GM19438 (cell line): Measurements from ENCODE around the gene HCK.

Experiments
- ATAC-seq: cut with Tn5 transposase; IDR thresholded peaks from one replicate; pipeline ENCODE4 v1.9.1; 2021; ENCODE audit warnings: low read depth; ENCODE audit not compliant: unreplicated experiment

Gene HCK

DNA sequence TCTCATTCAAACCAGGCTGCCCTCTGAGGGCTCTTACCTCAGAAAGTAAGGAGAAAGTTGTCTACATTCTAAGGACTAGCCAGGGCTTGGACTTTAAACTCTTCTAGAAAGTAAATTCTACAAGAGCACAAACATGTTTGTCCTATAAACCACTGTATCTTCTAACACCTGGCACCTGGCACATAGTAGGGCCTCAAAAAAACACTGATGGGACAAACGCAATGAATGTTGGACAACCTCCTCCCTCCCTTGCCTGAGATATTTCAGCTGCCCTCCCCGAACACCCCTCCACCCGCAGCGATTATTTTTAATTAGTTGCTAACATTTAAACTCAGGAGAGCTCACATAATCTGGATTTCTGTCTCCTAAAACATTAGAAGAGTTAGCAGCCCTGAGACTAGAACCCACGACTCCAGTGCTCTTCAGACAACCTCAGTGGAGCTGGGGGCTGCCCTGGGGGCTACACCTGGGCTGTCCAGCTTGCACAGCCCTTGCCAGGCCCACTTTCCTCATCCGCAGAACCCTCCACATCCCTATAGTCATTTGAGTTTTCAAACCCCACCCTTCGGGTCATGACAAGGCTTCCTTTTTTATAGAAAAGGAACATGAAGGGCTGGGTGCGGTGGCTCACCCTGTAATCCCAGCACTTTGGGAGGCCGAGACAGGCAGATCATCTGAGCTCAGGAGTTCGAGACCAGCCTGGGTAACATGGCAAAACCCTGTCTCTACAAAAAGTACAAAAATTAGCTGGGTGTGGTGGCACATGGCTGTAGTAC is 4.9 kb downstream of the HCK start:
- ATAC-seq: no peak

DNA sequence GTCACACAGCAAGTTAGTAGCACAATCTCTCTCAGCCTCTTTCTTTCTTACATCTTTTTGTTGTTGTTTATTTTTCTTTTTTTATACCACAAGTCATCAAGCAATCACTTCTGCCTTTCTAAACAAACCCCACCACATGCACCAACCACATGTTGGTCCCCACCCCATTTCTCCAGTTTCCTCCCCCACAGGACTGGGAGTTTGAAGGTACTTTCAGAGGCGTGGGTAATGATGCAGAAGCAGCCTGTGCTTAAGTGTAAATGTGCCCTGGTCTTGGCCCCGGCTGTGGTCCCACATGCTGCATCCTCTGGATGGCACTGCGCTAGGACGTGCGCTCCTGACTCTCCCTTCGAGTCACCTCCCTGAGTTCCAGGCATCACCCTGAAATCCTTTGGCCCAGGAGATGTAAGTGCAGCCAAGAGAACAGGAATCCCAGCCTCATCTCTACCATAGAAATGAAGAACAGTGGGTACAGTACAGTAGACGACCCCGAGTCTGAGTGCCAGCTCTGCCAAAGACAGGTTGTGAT is 5.7 kb downstream of the HCK start:
- no peak for ATAC-seq

DNA sequence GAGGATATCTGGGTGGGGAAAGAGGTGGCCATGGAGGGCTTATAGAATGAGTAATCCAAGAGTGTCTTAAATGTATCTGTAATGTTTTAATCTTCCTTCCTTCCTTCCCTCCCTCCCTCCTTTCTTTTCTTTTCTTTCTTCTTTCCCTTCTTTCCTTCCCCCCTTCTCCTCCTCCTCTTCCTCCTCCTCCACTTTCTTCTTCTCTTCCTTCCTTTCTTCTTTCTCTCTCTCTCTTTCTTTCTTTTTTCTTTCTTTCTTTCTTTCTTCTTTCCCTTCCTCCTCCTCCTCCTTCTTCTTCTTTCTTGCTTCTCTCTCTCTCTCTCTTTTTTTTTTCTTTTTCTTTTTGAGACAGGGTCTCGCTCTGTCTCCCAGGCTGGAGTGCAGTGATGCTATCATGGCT is 7.1 kb downstream of the HCK start:
- ATAC-seq: no peak

DNA sequence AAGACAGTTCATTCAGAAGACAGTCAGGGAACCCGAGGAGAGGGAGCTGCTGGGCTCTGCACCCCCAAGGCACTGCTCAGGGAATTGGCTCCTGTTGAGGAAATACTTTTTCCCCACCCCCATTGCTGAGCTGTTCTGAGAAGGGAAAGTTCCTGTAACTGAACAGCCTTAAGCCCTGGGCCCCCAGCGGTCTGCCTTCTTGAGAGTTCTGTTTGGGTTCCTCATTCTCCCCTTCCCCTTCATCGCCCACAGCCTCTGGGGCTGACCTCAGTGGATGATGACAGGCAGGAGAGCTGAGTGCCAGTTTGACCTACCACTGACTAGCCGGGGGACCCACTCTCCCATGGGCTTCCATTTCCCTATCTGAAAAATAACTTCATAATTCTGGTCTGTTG is 10.7 kb downstream of the HCK start:
- ATAC-seq: no peak

DNA sequence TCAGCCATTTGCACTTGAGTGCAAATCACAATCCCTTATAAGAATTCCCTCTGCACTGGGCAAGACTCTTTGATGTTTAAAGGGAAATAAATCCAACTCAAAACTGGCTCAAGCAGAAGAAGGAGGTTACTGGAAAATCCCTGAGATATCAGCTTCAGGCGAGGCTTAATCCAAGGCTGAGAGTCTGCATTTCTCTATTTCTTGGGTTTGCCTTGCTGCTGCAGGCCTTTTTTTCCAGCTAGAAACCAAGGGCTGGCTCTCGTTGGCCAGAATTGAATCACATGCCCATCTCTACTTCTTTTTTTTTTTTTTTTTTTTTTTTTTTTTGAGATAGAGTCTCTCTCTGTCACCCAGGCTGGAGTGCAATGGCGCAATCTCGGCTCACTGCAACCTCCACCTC is 11.7 kb downstream of the HCK start:
- ATAC-seq: no peak

DNA sequence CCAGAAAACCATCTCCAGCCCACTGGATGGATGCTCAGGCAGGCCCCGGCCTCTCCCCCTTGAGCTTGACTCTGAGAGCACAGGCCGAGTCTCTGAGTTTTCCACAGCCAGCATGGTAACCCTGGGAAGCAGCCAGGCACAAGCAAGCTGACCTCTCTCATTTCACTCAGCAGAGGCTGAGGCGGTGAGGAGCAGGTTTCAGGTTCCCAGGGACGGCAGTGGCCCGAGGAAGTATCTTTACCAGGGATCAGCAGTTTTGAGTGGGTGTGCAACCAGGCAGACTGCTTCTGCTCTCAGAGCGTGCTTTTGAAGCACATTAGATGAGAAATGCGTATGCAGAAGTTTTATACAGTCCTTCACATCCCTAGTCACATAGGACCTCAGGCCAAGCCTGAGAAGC is 12.6 kb downstream of the HCK start:
- ATAC-seq: no peak

DNA sequence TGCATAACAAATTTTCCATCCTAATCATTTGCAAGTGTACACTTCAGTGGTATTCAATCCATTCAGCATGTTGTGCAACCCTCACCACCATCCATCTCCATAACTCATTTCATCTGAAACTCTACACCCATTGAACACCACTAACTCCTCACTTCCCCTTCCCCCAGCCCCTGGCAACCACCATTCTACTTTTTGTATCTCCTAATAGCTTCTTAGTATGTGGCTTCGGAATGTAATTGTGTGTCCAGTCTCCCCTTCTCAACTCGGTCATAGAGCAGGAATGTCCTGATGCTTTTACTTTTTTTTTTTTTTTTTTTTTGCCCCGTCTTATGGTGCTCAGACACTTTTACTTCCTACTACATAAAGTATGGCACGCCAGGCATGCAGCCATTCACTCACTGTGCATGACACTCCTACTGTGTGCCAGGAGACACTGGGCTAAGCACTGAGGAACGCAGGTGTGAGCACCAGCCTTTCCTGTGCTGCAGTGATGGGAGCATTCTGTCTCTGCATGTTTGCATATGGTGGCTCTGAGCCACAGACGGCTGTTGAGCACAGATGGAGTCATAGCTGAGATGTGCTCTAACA is 15.3 kb downstream of the HCK start:
- ATAC-seq: no peak

DNA sequence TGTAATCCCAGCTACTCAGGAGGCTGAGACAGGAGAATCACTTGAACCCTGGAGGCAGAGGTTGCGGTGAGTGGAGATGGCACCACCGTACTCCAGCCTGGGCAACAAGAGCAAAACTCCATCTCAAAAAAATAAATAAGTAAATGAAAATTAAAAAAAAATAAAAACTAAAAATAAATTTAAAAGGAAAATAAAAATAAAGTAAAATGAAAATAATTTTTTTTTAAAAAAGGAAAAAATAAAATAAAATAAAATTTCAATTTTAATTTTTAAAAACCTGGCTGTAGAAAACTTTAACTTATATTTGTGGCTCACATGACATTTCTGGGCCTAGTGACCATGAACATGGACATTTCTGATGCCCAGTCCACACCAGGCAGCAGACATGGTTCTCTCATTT is 16.1 kb downstream of the HCK start:
- ATAC-seq: no peak

DNA sequence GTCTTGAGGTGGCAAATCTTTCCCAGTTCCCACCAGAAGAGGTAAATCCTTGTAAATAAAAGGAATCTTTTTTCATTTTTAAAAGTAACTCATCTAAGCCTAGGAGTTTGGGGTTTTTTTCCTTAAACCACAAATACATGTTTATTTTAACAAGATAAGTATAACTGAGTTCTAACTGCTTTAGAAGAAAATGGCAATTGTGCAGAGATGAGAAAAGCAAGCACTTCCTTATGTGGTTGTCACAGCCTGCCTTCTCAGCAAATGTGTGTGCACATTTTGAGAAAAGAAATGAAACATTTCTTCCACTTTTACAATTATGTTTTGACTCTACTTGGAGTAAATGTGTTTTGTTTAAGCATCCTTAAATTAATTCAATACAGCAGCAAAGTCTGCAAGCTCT is 17.7 kb downstream of the HCK start:
- no peak for ATAC-seq

DNA sequence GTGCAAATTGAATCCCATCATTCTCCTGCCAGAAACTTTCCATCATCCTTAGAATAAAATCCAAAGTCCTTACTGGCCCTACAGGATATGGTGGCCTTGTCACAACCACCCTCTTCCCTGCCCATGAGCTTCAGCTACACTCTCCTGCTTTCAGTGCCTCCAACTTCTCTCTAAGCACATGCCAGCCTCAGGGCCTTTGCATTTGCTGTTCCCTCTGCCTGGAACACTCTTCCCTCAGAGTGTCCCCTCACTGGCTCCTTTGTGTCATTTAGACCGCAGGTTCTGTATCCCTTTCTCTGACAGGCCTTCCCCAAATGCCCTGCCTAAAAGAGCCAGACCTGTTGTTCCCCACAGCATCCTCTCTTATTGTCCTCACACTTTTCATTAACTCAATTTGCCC is 18.2 kb downstream of the HCK start:
- no peak for ATAC-seq

DNA sequence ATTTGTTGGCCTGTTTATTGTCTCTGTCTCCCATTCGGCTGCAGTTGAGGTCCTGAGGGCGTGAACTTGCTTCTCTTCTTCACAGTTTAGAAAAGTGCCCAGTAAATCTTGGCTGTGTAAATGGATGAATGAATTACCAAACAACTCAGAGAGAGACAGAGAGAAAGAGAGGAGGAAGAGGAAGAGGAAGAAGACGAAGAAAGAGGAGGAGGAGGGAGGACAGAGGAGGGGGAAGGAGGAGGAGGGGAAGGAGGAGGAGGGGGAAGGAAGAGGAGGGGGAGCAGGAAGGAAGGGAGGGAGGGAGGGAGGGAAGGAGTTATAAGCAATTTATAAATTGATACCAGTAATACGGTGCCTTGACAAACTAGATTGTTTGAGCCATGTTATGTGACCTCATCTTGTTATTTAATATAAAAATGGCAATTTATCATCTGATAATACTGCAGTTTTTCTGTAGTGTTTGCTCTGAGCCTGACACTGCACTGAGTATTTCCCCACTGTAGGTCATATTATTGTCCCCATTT is 18.7 kb downstream of the HCK start:
- ATAC-seq: no peak

DNA sequence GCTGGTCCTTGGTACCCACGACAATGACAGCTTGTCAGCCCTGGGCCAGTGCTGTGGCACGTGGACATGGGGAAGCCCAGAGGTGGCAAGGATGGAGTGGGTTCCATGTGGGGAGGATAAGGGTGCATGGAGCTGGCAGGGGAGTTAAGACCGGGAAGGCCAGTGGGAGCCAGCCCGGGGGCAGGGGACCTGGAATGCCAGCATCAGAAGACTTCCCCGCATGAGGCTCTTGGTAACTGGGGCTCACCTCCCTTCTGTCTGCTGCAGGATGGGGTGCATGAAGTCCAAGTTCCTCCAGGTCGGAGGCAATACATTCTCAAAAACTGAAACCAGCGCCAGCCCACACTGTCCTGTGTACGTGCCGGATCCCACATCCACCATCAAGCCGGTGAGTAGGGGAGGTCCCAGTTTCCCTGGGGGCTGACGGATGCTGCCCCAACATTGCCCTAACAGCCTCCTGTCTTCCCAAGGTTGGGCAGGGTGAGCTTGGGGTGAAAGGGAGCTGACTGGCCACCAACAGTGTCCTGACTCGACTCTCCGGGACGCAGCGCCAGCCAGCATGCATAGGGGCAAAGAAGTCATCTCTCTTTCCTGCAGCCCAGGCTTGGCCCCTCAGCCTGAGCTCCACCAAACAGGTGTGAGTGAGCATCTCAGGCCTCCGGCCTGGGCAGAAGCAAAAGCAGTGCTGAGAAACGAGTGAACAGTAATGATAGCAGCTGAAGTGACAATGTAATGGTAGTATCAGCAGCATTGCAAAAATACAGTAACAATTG is 19.5 kb downstream of the HCK start:
- no peak for ATAC-seq

DNA sequence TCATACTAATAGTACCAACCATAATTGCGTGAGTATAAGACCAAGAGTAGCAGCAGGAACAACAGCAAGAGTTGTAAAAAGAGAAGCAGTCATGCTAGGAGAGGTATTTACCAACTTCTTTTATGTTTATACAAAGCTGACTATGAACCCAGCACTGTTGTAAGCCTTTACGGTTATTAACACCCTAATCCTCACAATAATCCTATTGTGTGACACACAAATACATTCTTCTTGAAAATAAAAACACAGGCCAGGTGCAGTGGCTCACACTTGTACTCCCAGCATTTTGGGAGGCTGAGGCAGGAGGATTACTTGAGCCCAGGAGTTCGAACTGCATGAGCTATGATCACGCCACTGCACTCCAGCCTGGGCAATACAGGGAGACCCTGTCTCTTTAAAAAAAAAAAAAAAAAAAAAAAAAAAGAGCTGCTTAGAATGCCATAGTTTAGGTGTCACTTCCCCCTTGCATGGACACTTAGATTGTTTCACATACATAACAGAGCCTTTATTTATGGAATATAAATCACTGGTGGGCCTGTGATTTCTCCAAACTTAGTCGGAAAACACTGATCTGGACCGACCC is 20.2 kb downstream of the HCK start:
- ATAC-seq: no peak

DNA sequence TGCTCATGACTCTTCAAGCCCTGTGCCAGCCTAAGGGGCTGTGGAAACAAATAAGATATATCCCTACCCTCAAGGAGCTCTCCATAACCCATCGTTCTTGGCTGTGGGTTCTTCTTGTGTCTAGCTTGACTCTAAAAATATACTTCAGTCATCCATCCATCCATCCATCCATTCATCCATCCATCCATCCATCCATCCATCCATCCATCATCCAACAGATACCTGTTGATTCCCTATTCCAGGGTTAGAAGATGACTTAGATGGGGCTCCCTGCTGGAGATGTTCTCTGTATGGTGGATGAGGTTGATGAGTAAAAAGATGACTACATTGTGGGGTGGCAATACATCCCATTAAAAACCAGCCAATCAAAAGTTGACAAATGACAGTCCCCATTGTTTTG is 23.5 kb downstream of the HCK start:
- ATAC-seq: no peak

DNA sequence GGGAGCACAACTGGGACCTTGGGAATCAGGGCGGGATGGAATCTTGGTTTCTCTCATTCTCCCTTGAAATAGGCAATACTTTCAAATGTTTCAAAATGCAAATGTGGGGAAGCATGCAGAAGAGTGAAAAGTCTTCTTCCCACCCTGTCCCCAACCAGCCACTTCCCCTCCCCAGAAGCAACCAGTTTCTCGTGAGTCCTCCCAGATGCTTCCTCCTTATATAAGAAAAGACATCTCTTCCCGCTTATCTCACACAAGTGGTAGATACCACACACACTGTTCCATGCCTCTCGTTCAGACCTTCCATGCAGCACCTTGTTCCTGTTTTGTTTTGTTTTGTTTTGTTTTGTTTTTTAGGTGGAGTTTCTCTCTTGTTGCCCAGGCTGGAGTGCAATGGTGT is 25.1 kb downstream of the HCK start:
- no peak for ATAC-seq

DNA sequence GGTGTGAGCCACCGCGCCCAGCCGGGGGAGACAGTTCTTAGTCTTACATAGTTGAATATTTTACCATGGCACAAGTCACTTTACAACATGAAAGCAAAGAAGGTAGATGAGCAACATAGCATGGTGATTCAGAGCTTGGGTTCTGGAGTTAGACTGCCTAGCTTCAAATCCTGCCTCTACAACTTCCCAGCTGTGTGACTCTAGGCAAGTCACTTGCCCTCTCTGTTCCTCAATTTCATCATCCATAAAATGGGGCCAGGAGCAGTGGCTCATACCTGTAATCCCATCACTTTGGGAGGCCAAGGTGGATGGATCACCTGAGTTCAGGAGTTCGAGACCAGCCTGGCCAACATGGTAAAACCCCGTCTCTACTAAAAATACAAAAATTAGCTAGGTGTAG is 26.3 kb downstream of the HCK start:
- no peak for ATAC-seq

DNA sequence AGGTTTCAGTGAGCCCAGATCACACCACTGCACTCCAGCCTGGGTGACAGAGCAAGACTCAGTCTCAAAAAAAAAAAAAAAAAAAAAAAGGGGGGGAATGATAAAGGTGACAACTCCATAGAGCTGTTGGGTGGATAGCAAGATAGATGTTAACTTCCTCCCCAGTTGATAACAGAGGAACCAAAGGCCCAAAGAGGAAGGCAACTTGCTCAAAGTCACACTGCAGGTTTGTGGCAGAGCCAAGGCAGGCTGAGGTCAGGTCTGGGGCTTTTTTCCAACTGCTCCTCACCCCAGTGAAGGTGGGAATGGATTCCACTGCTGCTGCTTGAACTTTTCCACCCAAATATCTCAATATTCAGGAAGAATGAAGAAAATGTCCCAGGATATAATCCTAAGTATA is 26.7 kb downstream of the HCK start:
- ATAC-seq: no peak

DNA sequence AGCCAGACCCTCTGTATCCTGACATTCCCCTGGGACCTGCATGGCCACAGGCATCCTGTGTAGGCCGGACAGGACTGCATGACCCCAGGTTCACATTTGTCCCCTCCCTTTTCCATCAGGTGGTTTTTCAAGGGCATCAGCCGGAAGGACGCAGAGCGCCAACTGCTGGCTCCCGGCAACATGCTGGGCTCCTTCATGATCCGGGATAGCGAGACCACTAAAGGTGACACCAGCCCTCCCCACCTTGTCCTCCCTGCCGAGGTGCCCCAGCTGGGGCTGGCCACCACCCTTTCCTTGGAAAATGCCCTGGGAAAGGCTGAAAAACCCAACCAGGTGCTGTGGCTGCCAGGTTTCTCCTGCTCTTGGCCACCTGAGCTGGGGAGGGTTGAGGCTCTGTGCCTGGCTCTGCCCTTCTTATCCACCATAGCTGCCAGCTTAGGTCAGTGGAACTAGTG is 27.6 kb downstream of the HCK start:
- ATAC-seq: no peak

DNA sequence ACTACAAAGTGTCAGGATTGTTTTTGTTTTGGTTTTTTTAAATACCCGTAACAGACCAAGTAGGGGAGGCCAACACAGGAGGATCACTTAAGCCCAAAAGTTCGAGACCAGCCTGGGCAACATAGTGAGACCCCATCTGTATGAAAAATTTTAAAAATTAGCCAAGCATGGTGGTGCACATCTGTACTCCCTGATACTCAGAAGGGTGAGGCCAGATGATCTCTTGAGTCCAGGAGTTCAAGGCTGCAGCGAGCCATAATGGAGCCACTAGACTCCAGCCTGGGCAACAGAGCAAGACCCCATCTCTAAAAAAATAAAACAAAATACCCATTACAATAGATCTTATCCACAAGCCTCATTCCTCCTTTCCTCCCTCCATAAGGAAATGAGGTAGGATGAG is 28.7 kb downstream of the HCK start:
- no peak for ATAC-seq

DNA sequence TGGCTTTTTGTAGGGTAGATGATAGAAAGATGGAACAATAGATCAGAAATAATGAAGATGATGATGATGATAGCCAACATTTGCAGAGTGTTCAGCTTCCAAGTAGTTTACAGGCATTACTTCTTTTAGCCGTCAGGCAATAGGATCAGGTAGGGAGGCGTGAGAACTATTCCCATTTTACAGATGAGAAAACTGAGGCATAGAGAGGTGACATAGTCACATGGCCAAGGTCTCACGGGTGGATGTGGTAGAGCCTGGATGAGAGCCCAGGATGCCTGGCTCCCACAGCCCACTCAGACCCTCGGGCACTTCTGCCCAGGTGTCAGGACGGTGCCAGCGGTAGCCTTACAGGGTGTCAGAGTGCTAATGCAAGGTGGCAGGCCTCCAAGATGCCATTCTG is 31.4 kb downstream of the HCK start:
- no peak for ATAC-seq

DNA sequence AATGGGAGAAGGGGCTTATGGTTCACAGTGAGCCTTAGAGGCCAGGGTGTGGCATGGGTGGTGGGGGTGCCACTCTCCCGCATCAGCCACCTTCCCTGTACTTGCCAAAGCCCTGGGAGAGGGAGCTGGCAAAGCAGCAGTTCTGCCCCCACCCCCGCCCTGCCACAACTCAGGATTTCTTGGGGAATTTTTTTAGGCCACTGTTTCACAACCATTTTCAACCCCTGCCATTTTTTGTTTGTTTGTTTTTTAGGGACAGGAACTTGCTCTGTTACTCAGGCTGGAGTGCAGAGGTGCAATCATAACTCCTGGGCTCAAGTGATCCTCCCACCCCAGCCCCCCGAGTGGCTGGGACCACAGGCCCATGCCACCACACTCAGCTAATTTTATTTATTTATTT is 35.0 kb downstream of the HCK start:
- no peak for ATAC-seq
